K562 (cell line): ENCODE measurements around the gene METRN. TPM values are rescaled to one million over a fixed set of nuclear protein-coding genes. Genes with fewer than 3 reads are reported as not detected.

Experiments
- BHLHE40 ChIP-seq: IDR thresholded peaks from 2 replicates; pipeline ENCODE4 v1.6.1; 2011; ENCODE audit warnings: low read length, improper control_type of control experiment
- CCNT2 ChIP-seq: IDR thresholded peaks from 2 replicates; pipeline ENCODE4 v1.6.1; 2011; ENCODE audit warnings: borderline replicate concordance, low read depth, mild to moderate bottlenecking, moderate library complexity, mixed read lengths, low read length; ENCODE audit not compliant: insufficient read length; ENCODE audit errors: extremely low read depth
- HDGF ChIP-seq: fragments of 450-650 bp; IDR thresholded peaks from 2 replicates; pipeline ENCODE4 v1.6.1; 2016
- MEIS2 ChIP-seq: fragments of 450-650 bp; IDR thresholded peaks from 2 replicates; pipeline ENCODE4 v1.6.1; 2014; ENCODE audit warnings: mild to moderate bottlenecking; ENCODE audit not compliant: partially characterized antibody
- MYBL2 ChIP-seq, 2 experiments: fragments of 450-650 bp in 1 of 2; sonication (generic) in 1 of 2; formaldehyde crosslinking in 1 of 2; IDR thresholded peaks; 2 replicates each; pipeline versions ENCODE4 v1.6.1 to v1.8.1; 2017 to 2022; ENCODE audit warnings: borderline replicate concordance in 1 of 2, inconsistent platforms in 1 of 2, low read depth in 1 of 2, mild to moderate bottlenecking in 1 of 2, missing genetic modification reagents in 1 of 2, moderate library complexity in 1 of 2
- POLR2B ChIP-seq: fragments of 450-650 bp; IDR thresholded peaks from 2 replicates; pipeline ENCODE4 v1.6.1; 2018; ENCODE audit warnings: low read depth; ENCODE audit not compliant: partially characterized antibody
- SETDB1 ChIP-seq: IDR thresholded peaks from one replicate; pipeline ENCODE4 v1.6.1; 2012; ENCODE audit warnings: low read length, control low read depth, inconsistent platforms
- SP2 ChIP-seq: IDR thresholded peaks from 2 replicates; pipeline ENCODE4 v1.6.1; 2011; ENCODE audit warnings: mild to moderate bottlenecking, low read depth, low read length, moderate library complexity; ENCODE audit not compliant: poor library complexity, severe bottlenecking; ENCODE audit errors: extremely low read depth
- TBL1XR1 ChIP-seq, 2 experiments: IDR thresholded peaks; 2 replicates each; pipeline ENCODE4 v1.6.1; 2012; ENCODE audit warnings: improper control_type of control experiment in 2 of 2, low read length in 2 of 2, mild to moderate bottlenecking in 1 of 2
- YY1 ChIP-seq, 3 experiments: IDR thresholded peaks; 2 replicates each; pipeline ENCODE4 v1.6.1; 2011; ENCODE audit warnings: low read length in 2 of 3, mild to moderate bottlenecking in 2 of 3, moderate library complexity in 2 of 3, borderline replicate concordance in 1 of 3, control low read depth in 1 of 3, low read depth in 1 of 3; ENCODE audit not compliant: insufficient read depth in 3 of 3, insufficient replicate concordance in 2 of 3, control insufficient read depth in 1 of 3, insufficient read length in 1 of 3; ENCODE audit errors: extremely low read depth in 1 of 3
- ZNF174 ChIP-seq: fragments of 250-450 bp; sonication (Bioruptor Pico); IDR thresholded peaks from 2 replicates; pipeline ENCODE4 v1.4.0; 2020; ENCODE audit warnings: mild to moderate bottlenecking
- ZNF24 ChIP-seq: fragments of 450-650 bp; IDR thresholded peaks from 2 replicates; pipeline ENCODE4 v1.6.1; 2016
- polyA plus RNA-seq, 8 experiments: library from polyadenylated mRNA; depleted of rRNA in 4 of 8; stranded (reverse) in 5 of 8; unstranded in 3 of 8; fragments of >200 nt; fragmentation: Nextera tagmentation in 2 of 8; fragmentation: Illumina TruSeq in 1 of 8; extraction: Ambion mirVana in 2 of 8; extraction: Trizol in 1 of 8; gene quantifications; 2 replicates each; pipeline versions ENCODE4 v1.2.1 to v1.2.3, GENCODE V29; 2011 to 2014; ENCODE audit warnings: inconsistent platforms in 1 of 8, missing spikeins in 1 of 8
- total RNA-seq, 7 experiments: library from RNA; depleted of rRNA in 6 of 7; stranded (reverse); fragments of >200 nt in 6 of 7; fragmentation: Illumina TruSeq in 2 of 7; extraction: Trizol in 2 of 7; gene quantifications; 2 replicates each; pipeline versions ENCODE4 v1.2.1 to v1.2.3, GENCODE V29; 2011 to 2021; ENCODE audit warnings: low replicate concordance in 1 of 7
- TF ChIP-seq, protein P1 (sequence below): sonication (generic); formaldehyde crosslinking; IDR thresholded peaks from 2 replicates; pipeline ENCODE4 v1.8.1; 2023; ENCODE audit warnings: mild to moderate bottlenecking, missing genetic modification reagents
- TF ChIP-seq, protein P2 (sequence below): sonication (generic); formaldehyde crosslinking; IDR thresholded peaks from 2 replicates; pipeline ENCODE4 v1.8.0; 2022; ENCODE audit warnings: missing genetic modification reagents, mild to moderate bottlenecking, borderline replicate concordance
- TF ChIP-seq, protein P3 (sequence below): fragments of 200-800 bp; sonication (Bioruptor generic); IDR thresholded peaks from 2 replicates; pipeline ENCODE4 v1.6.1; 2017; ENCODE audit warnings: missing genetic modification characterization, missing compliant biosample characterization

The METRN gene
- total and polyA plus RNA-seq, 9 of the 15 experiments (the other 6 are each of a cell fraction or from before 2014, with no cell fraction given), result 0.20 to 89.8 (median 15.4) TPM

DNA sequence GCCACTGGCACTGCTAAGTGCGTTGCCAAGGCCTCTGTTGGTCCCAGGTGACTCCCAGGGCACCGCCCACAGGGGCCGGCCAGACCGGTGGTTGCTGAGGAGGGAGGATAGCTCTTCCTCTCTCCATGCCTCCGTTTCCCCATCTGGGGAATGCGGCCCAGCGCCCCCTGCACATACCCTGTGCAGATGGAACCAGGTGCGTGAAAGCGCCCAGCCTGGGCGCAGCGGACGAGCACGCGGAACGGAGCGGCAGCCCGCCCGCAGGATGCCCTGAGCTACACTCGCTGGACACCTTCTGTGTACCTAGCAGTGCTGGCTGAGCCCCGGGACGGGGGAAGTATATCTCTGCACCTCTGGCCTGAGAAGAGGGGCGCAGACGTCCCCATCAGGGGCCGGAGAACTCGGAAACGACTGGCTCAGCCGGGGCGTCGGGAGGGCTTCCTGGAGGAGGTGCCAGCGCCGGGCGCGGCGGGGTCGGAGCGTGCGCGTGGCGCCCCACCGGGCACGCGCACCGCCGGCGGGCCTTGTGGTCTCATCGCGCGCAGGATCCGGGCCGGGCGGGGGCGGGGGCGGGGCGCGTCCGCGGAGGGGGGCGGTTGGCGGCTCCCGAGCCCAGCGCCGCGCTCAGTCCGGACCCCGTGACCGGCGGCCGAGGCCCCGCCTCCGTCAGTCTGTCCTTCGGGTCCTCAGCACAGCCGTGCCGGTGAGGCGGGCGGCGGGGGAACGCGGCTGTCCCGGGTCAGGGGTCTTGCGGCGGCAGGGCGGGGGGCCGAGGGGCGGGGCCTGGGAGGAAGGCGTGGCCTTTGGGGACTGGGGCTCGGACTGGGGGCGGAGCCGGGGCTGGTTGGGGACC is 11.7 kb downstream of the METRN start, which contains the start of the genes CCDC78 and HAGHL (continued):
- TF ChIP-seq, protein P1, sequence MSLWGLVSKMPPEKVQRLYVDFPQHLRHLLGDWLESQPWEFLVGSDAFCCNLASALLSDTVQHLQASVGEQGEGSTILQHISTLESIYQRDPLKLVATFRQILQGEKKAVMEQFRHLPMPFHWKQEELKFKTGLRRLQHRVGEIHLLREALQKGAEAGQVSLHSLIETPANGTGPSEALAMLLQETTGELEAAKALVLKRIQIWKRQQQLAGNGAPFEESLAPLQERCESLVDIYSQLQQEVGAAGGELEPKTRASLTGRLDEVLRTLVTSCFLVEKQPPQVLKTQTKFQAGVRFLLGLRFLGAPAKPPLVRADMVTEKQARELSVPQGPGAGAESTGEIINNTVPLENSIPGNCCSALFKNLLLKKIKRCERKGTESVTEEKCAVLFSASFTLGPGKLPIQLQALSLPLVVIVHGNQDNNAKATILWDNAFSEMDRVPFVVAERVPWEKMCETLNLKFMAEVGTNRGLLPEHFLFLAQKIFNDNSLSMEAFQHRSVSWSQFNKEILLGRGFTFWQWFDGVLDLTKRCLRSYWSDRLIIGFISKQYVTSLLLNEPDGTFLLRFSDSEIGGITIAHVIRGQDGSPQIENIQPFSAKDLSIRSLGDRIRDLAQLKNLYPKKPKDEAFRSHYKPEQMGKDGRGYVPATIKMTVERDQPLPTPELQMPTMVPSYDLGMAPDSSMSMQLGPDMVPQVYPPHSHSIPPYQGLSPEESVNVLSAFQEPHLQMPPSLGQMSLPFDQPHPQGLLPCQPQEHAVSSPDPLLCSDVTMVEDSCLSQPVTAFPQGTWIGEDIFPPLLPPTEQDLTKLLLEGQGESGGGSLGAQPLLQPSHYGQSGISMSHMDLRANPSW (CRISPR knock-in tag), result no peak
- TF ChIP-seq, protein P2, sequence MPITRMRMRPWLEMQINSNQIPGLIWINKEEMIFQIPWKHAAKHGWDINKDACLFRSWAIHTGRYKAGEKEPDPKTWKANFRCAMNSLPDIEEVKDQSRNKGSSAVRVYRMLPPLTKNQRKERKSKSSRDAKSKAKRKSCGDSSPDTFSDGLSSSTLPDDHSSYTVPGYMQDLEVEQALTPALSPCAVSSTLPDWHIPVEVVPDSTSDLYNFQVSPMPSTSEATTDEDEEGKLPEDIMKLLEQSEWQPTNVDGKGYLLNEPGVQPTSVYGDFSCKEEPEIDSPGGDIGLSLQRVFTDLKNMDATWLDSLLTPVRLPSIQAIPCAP (CRISPR knock-in tag), result no peak
- TF ChIP-seq TBL1XR1 (IDR thresholded peaks at IDR 0.05; ENCODE audit: low read length in 2 of 2) (no peak), YY1 (IDR thresholded peaks at IDR 0.05; ENCODE audit: borderline replicate concordance in 1 of 3, control insufficient read depth in 1 of 3, extremely low read depth in 1 of 3, insufficient read depth in 3 of 3, insufficient read length in 1 of 3, insufficient replicate concordance in 2 of 3, low read depth in 1 of 3, low read length in 2 of 3) (peak in 1 of 3 experiments; percentile 12), ZNF174 (CRISPR knock-in tag) (no peak), MYBL2 (IDR thresholded peaks at IDR 0.05; ENCODE audit: low read depth) (no peak), MYBL2 (CRISPR knock-in tag; IDR thresholded peaks at IDR 0.05; ENCODE audit: borderline replicate concordance) (no peak), MEIS2 (no peak), BHLHE40 (no peak), SP2 (no peak), HDGF (no peak), ZNF24 (no peak), SETDB1 (no peak), POLR2B (no peak), CCNT2 (peak; percentile 56)
- TF ChIP-seq, protein P3, sequence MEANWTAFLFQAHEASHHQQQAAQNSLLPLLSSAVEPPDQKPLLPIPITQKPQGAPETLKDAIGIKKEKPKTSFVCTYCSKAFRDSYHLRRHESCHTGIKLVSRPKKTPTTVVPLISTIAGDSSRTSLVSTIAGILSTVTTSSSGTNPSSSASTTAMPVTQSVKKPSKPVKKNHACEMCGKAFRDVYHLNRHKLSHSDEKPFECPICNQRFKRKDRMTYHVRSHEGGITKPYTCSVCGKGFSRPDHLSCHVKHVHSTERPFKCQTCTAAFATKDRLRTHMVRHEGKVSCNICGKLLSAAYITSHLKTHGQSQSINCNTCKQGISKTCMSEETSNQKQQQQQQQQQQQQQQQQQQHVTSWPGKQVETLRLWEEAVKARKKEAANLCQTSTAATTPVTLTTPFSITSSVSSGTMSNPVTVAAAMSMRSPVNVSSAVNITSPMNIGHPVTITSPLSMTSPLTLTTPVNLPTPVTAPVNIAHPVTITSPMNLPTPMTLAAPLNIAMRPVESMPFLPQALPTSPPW (CRISPR knock-in tag), result peak; percentile 94
